K562 (cell line): Measurements from ENCODE around the gene ZFP28. TPM values are rescaled to one million over a fixed set of nuclear protein-coding genes. Genes with fewer than 3 reads are reported as not detected.
A peak's percentile ranks its signal among the peaks of the same experiment; 100 is the strongest.

ENCODE experiments used
- ATAC-seq: fragments of 200-7000 bp; cut with Tn5 transposase; 3 replicates; pipeline ENCODE4 v1.9.1; 2020; ENCODE audit warnings: moderate library complexity
- Bru-seq: library from RNA; stranded (reverse); fragments of 400-500 nt; gene quantifications from one replicate; lab custom pipeline; 2021; lab: Mats Ljungman, UMichigan
- BruChase-seq, 2 experiments: library from RNA; stranded (reverse); fragments of 400-500 nt; gene quantifications; one replicate each; lab custom pipeline; 2021; lab: Mats Ljungman, UMichigan
- BruUV-seq: library from RNA; stranded (reverse); fragments of 400-500 nt; replicated peaks from 2 replicates; lab custom pipeline; 2021; lab: Mats Ljungman, UMichigan
- CTCF ChIA-PET: fragments of 300-600 bp; formaldehyde crosslinking; extraction: SDS; loops from one replicate; lab custom pipeline; 2021; ENCODE audit warnings: low intra/inter-chr PET ratio; lab: Yijun Ruan, JAX
- POLR2A ChIA-PET: fragments of 300-600, 350-650 bp; sonication (Branson Sonifier 250); formaldehyde crosslinking; extraction: SDS; loops from one replicate; lab custom pipeline; 2021; ENCODE audit warnings: antibody characterized with exemption, inconsistent platforms; lab: Yijun Ruan, JAX
- DNase-seq, 4 experiments: peaks; one replicate each; pipeline versions ENCODE4 v3.0.0 to v3.0.0-alpha.2; 2011 to 2018; ENCODE audit warnings: low spot score in 3 of 4, mixed read lengths in 3 of 4; ENCODE audit errors: extremely low read depth in 1 of 4
- FAIRE-seq: peaks from 2 replicates; lab custom pipeline; 2011; peaks lifted over from hg19 to GRCh38; lab: Jason Lieb, UNC
- H2AFZ ChIP-seq: 2 replicates; pipeline ENCODE4 v1.6.0; 2011; ENCODE audit warnings: low read depth, low read length, control low read depth, inconsistent platforms
- H3K27ac ChIP-seq: fragments of 200-600 bp; 3 replicates; pipeline ENCODE4 v1.8.0; 2011; ENCODE audit warnings: low read depth, mild to moderate bottlenecking, control low read depth, inconsistent platforms, low read length, moderate library complexity, mixed read lengths; ENCODE audit errors: extremely low read depth
- H3K27me3 ChIP-seq, 2 experiments: fragments of 300-600 bp in 1 of 2; 2 replicates in 1 of 2; 3 replicates in 1 of 2; pipeline versions ENCODE4 v1.6.0 to v1.8.0; 2011; ENCODE audit warnings: inconsistent platforms in 2 of 2, low read length in 2 of 2, mild to moderate bottlenecking in 1 of 2, mixed read lengths in 1 of 2, moderate library complexity in 1 of 2; ENCODE audit not compliant: control insufficient read depth in 2 of 2, insufficient read depth in 2 of 2
- H3K36me3 ChIP-seq: fragments of 300-600 bp; 3 replicates; pipeline ENCODE4 v1.8.0; 2011; ENCODE audit warnings: mild to moderate bottlenecking, low read length, inconsistent platforms; ENCODE audit not compliant: control insufficient read depth, insufficient read depth
- H3K4me1 ChIP-seq, 2 experiments: fragments of 200-600 bp in 1 of 2; replicated peaks in 1 of 2; 2 replicates in 1 of 2; 3 replicates in 1 of 2; pipeline versions ENCODE4 v1.5.1 to v1.8.0; 2011; ENCODE audit warnings: inconsistent platforms in 2 of 2, low read length in 2 of 2, mild to moderate bottlenecking in 1 of 2, mixed read lengths in 1 of 2, moderate library complexity in 1 of 2; ENCODE audit not compliant: control insufficient read depth in 2 of 2, insufficient read depth in 2 of 2
- H3K4me2 ChIP-seq: 2 replicates; pipeline ENCODE4 v1.6.1; 2011; ENCODE audit warnings: low read length, control low read depth, inconsistent platforms, mixed read lengths; ENCODE audit not compliant: insufficient read depth
- H3K4me3 ChIP-seq: fragments of 200-600 bp; sonication (generic), shearing (Covaris generic); 2 replicates; pipeline ENCODE4 v1.5.1; 2016; ENCODE audit warnings: control low read depth, inconsistent platforms
- H3K79me2 ChIP-seq: fragments of 200-600 bp; 3 replicates; pipeline ENCODE4 v1.8.0; 2011; ENCODE audit warnings: low read length, inconsistent platforms; ENCODE audit not compliant: control insufficient read depth, insufficient read depth
- H3K9ac ChIP-seq, 2 experiments: 2 replicates each; pipeline versions ENCODE4 v1.6.0 to v1.6.1; 2011; ENCODE audit warnings: low read depth in 2 of 2, low read length in 2 of 2, control low read depth in 1 of 2, inconsistent platforms in 1 of 2, mild to moderate bottlenecking in 1 of 2, mixed read lengths in 1 of 2; ENCODE audit not compliant: insufficient read depth in 1 of 2
- H3K9me1 ChIP-seq: one replicate; pipeline ENCODE4 v1.6.0; 2011; ENCODE audit warnings: inconsistent platforms, mild to moderate bottlenecking, low read length, moderate library complexity; ENCODE audit not compliant: control insufficient read depth, insufficient read depth
- H3K9me3 ChIP-seq: replicated peaks from 2 replicates; pipeline ENCODE4 v1.5.1; 2011; ENCODE audit warnings: low read depth, low read length, inconsistent platforms; ENCODE audit not compliant: control insufficient read depth, insufficient read depth
- H4K20me1 ChIP-seq: replicated peaks from 2 replicates; pipeline ENCODE4 v1.6.1; 2011; ENCODE audit warnings: low read length, inconsistent platforms, mixed read lengths; ENCODE audit not compliant: control insufficient read depth, insufficient read depth
- CCAR2 ChIP-seq: fragments of 200-400 bp; formaldehyde crosslinking; IDR thresholded peaks from 2 replicates; pipeline ENCODE4 v1.6.1; 2017; ENCODE audit warnings: mild to moderate bottlenecking, low read depth, low read length
- ETV1 ChIP-seq: fragments of 450-650 bp; conservative IDR thresholded peaks from 2 replicates; pipeline ENCODE4 v1.6.1; 2016; ENCODE audit warnings: missing genetic modification characterization, control low read depth, low read depth, missing compliant biosample characterization
- EZH2 ChIP-seq: IDR thresholded peaks from 2 replicates; pipeline ENCODE4 v1.6.1; 2012; ENCODE audit warnings: low read depth, mild to moderate bottlenecking, inconsistent platforms, low read length, borderline replicate concordance
- FOXP1 ChIP-seq: sonication (generic); formaldehyde crosslinking; IDR thresholded peaks from 2 replicates; pipeline ENCODE4 v1.8.0; 2022; ENCODE audit warnings: mild to moderate bottlenecking, missing genetic modification reagents
- SUPT5H ChIP-seq: fragments of 450-650 bp; IDR thresholded peaks from 2 replicates; pipeline ENCODE4 v1.6.1; 2016
- ZNF511 ChIP-seq: sonication (generic); formaldehyde crosslinking; IDR thresholded peaks from 2 replicates; pipeline ENCODE4 v1.8.0; 2022; ENCODE audit warnings: mild to moderate bottlenecking, missing genetic modification reagents
- WGBS: fragments of 100-300 bp; shearing (Covaris generic); methylation state at CpG from one replicate; pipeline ENCODE4 v1.1.6; 2016; ENCODE audit warnings: low coverage, mixed read lengths; ENCODE audit not compliant: insufficient coverage; ENCODE audit errors: missing lambda C conversion rate; 5-methylcytosine and 5-hydroxymethylcytosine counted together
- in situ Hi-C: fragments of 300-500 bp; cut with MboI; formaldehyde crosslinking; loops from 4 replicates; pipeline ENCODE4 v1.15.0; 2018; ENCODE audit warnings: inconsistent platforms, mixed read lengths
- intact Hi-C: fragments of 100-400 bp; cut with micrococcal nuclease; formaldehyde crosslinking; loops from 2 replicates; pipeline ENCODE4 v1.14.2; 2022
- long read RNA-seq, 3 experiments: library from polyadenylated mRNA in 2 of 3; library from RNA in 1 of 3; unstranded in 2 of 3; stranded (forward) in 1 of 3; transcript quantifications; one replicate each; pipeline ENCODE4 v2.0.0, GENCODE V29; 2019 to 2022
- polyA minus RNA-seq, 3 experiments: library from RNA; depleted of rRNA, polyadenylated mRNA; stranded (reverse); fragments of >200 nt; gene quantifications; 2 replicates each; pipeline ENCODE4 v1.2.3, GENCODE V29; 2011
- polyA plus RNA-seq, 8 experiments: library from polyadenylated mRNA; depleted of rRNA in 4 of 8; stranded (reverse) in 5 of 8; unstranded in 3 of 8; fragments of >200 nt; fragmentation: Nextera tagmentation in 2 of 8; fragmentation: Illumina TruSeq in 1 of 8; extraction: Ambion mirVana in 2 of 8; extraction: Trizol in 1 of 8; gene quantifications; 2 replicates each; pipeline versions ENCODE4 v1.2.1 to v1.2.3, GENCODE V29; 2011 to 2014; ENCODE audit warnings: inconsistent platforms in 1 of 8, missing spikeins in 1 of 8
- total RNA-seq, 7 experiments: library from RNA; depleted of rRNA in 6 of 7; stranded (reverse); fragments of >200 nt in 6 of 7; fragmentation: Illumina TruSeq in 2 of 7; extraction: Trizol in 2 of 7; gene quantifications; 2 replicates each; pipeline versions ENCODE4 v1.2.1 to v1.2.3, GENCODE V29; 2011 to 2021; ENCODE audit warnings: low replicate concordance in 1 of 7

ZFP28 gene
- total RNA-seq (2011; cell fraction: chromatin; rRNA removed; ENCODE audit: low replicate concordance), result not detected in 2 replicates
- total RNA-seq (2011; cell fraction: nucleolus; rRNA removed), result not detected in 2 replicates
- 0.07 TPM in 1 of 2 replicates, not detected in the other for total RNA-seq (2011; cell fraction: nucleoplasm; rRNA removed)
- total RNA-seq (2014; rRNA removed) (not detected in 2 replicates), total RNA-seq (2014; rRNA removed; fragmentation: Illumina TruSeq; extraction: Trizol) (not detected in 2 replicates), total RNA-seq (2015; rRNA removed; fragmentation: Illumina TruSeq; extraction: Trizol) (not detected in 2 replicates), total RNA-seq (2021) (not detected in 2 replicates), polyA plus RNA-seq (2011; rRNA removed) (not detected in 2 replicates), polyA plus RNA-seq (2014; fragmentation: Illumina TruSeq; extraction: Trizol) (0.04 and 0.06 TPM in 2 replicates), polyA plus RNA-seq (2014; fragmentation: Nextera tagmentation; extraction: Ambion mirVana) (under 1 TPM in 1 of 2 experiments, not detected in 1; 0.01 TPM), polyA plus RNA-seq (2014; rRNA removed) (not detected in 2 replicates), polyA minus RNA-seq (2011; rRNA and poly(A)+ RNA removed) (not detected in 2 replicates), Bru-seq, nascent RNA (percentile 13 among the genes with signal in this experiment), BruChase-seq, experiment 1, labeled RNA remaining after a 2-hour chase (percentile 12 among the genes with signal in this experiment), BruChase-seq, experiment 2, labeled RNA remaining after a 6-hour chase (percentile 16 among the genes with signal in this experiment)
- polyA plus RNA-seq (2011; cell fraction: cytosol; rRNA removed), result not detected in 2 replicates
- not detected in 2 replicates for polyA plus RNA-seq (2011; cell fraction: nucleus; rRNA removed)
- 0.08 TPM in 1 of 2 replicates, not detected in the other for polyA plus RNA-seq (2012)
- polyA minus RNA-seq (2011; cell fraction: cytosol; rRNA and poly(A)+ RNA removed), result not detected in 2 replicates
- not detected in 2 replicates for polyA minus RNA-seq (2011; cell fraction: nucleus; rRNA and poly(A)+ RNA removed)
- long read RNA-seq, experiment 1, result 0 reads
- long read RNA-seq, experiment 2, result 0 reads
- long read RNA-seq, experiment 3, result 0 reads

- ATAC-seq (no peak), FAIRE-seq (no peak), DNase-seq (peak in 1 of 4 experiments; percentile 5)
- Histone ChIP-seq H3K27ac (no peak within 1 kb of the TSS), H3K9me3 (no peaks in the 10 kb centered on the region), H3K9me1 (no peaks in the 10 kb centered on the region), H4K20me1 (no peaks in the 10 kb centered on the region), H3K9ac (no peak within 1 kb of the TSS), H3K4me2 (no peak within 1 kb of the TSS), H2AFZ (no peak within 1 kb of the TSS), H3K27me3 (no peaks in the 10 kb centered on the region), H3K4me1 (peaks cover 0 to 3% of the 10 kb centered on the region in 2 experiments; a peak in 1 of 5 replicates), H3K79me2 (no peaks in the 10 kb centered on the region), H3K4me3 (no peak within 1 kb of the TSS), H3K36me3 (no peaks in the 10 kb centered on the region)
- CTCF ChIA-PET, result no interaction called here
- POLR2A ChIA-PET, result no interaction called here
- intact Hi-C loops (no loop called here), in situ Hi-C loops (no loop called here)
- no TSS peak for BruUV-seq
- WGBS, result 41% methylated on average over 8 of the region's 65 CpGs
- TF ChIP-seq EZH2 (no peak), SUPT5H (no peak), ZNF511 (no peak), CCAR2 (no peak), FOXP1 (CRISPR knock-in tag) (no peak), ETV1 (tag) (no peak)
Observed at GRCh38 chr19:56538761-56539263, at the start of gene ZFP28. Gene ZFP28 (plus strand): TSS chr19:56538948. CDS start chr19:56539019, 71 bp downstream.
